Fibroblast of the aortic adventitia (primary cell): ENCODE measurements around the gene DHCR24. TPM values are rescaled to one million over a fixed set of nuclear protein-coding genes. Genes with fewer than 3 reads are reported as not detected.
"Not testable (repeated sequence)": the region's sequence is repeated elsewhere in the genome, so short reads cannot be mapped to it uniquely, and the experiment has no call there.

ENCODE experiments used
- DNase-seq: peaks from one replicate; pipeline ENCODE4 v3.0.0-alpha.2; 2010; ENCODE audit warnings: low read depth
- H3K4me3 ChIP-seq: 2 replicates; pipeline ENCODE4 v1.5.1; 2011; ENCODE audit warnings: low read depth, mild to moderate bottlenecking, control low read depth, low read length, moderate library complexity
- CTCF ChIP-seq: IDR thresholded peaks from 2 replicates; pipeline ENCODE4 v1.5.1; 2011; ENCODE audit warnings: mild to moderate bottlenecking, low read length, control low read depth, inconsistent platforms; ENCODE audit not compliant: insufficient read depth
- total RNA-seq: library from RNA; depleted of rRNA; stranded (reverse); fragments of >200 nt; gene quantifications from 2 replicates; pipeline ENCODE4 v1.2.3, GENCODE V29; 2012; ENCODE audit warnings: low replicate concordance

Gene DHCR24
- 118 and 123 TPM in 2 replicates for total RNA-seq

- no peak for TF ChIP-seq CTCF
- peak within 1 kb of the TSS; percentile 96 for H3K4me3 ChIP-seq
- DNase-seq: peak; percentile 73
Measured at GRCh38 chr1:54886724-54887664, at the start of gene DHCR24. Gene DHCR24, minus strand, starts transcription at chr1:54887195. Its CDS starts 76 bp downstream, at chr1:54887119.

- DNase-seq: no peak
- TF ChIP-seq CTCF: no peak
- H3K4me3 ChIP-seq: no peak overlapping the region
Measured at GRCh38 chr1:54936791-54937190, 49.8 kb upstream of the DHCR24 start.

- H3K4me3 ChIP-seq: no peak overlapping the region
- no peak for TF ChIP-seq CTCF
- DNase-seq: peak; percentile 96
Measured at GRCh38 chr1:54934869-54935268, 47.9 kb upstream of the DHCR24 start.

GRCh38 chr1:54934081-54934480, 47.1 kb upstream of the DHCR24 start:
- not testable (repeated sequence) for H3K4me3 ChIP-seq, DNase-seq

GRCh38 chr1:54931275-54931840, 44.4 kb upstream of the DHCR24 start:
- no peak for TF ChIP-seq CTCF
- peak; percentile 24 for DNase-seq
- no peak overlapping the region for H3K4me3 ChIP-seq

GRCh38 chr1:54929700-54930099, 42.7 kb upstream of the DHCR24 start:
- no peak for DNase-seq
- no peak for TF ChIP-seq CTCF
- H3K4me3 ChIP-seq: no peak overlapping the region

- no peak overlapping the region for H3K4me3 ChIP-seq
- no peak for TF ChIP-seq CTCF
- DNase-seq: no peak
Measured at GRCh38 chr1:54928327-54928726, 41.3 kb upstream of the DHCR24 start.
